ENCODE data around the gene AOPEP. TPM values are rescaled to one million over a fixed set of nuclear protein-coding genes. Genes with fewer than 3 reads are reported as not detected.
A peak's percentile ranks its signal among the peaks of the same experiment; 100 is the strongest.
"Not testable (repeated sequence)": the region's sequence is repeated elsewhere in the genome, so short reads cannot be mapped to it uniquely, and the experiment has no call there.

AOPEP gene
- total RNA-seq, 2 donors from 2014 or later, result 5.5 to 13.0 TPM

GRCh38 chr9:94872891-94873511 is 146.5 kb downstream of the AOPEP start:
- Mint-ChIP-seq H3K36me3 (peaks cover 6 to 24% of the 10 kb centered on the region in 2 donors), H3K9me3 (peaks cover 0 to 6% of the 10 kb centered on the region in 2 donors), H3K27ac (no peak overlapping the region)
- DNase-seq (ENCODE audit: low spot score in 2 of 2), result no peak
- no peak for ATAC-seq

- peaks cover 0 to 6% of the 10 kb centered on the region in 2 donors for H3K9me3 Mint-ChIP-seq
- no peak overlapping the region for H3K27ac Mint-ChIP-seq
- H3K36me3 Mint-ChIP-seq, result peaks cover 6 to 24% of the 10 kb centered on the region in 2 donors
- ATAC-seq (no peak), DNase-seq (ENCODE audit: low spot score in 2 of 2) (no peak)
These were observed 147.8 kb downstream of the AOPEP start for GRCh38 chr9:94874316-94874715.

- H3K27ac Mint-ChIP-seq, result no peak overlapping the region
- peak in 1 of 2 donors; percentile 73 for ATAC-seq
These were observed 149.0 kb downstream of the AOPEP start for GRCh38 chr9:94875300-94876020.

GRCh38 chr9:94878804-94879203 is 152.3 kb downstream of the AOPEP start:
- not testable (repeated sequence) for H3K27ac Mint-ChIP-seq, H3K36me3 Mint-ChIP-seq, H3K9me3 Mint-ChIP-seq
- ATAC-seq, result peak; percentile 74 to 76
- DNase-seq (ENCODE audit: low spot score in 2 of 2), result peak in 1 of 2 donors; percentile 17

More at GRCh38 chr9:94875300-94876020, 149.0 kb downstream of the AOPEP start:
- DNase-seq (ENCODE audit: low spot score in 2 of 2), result no peak
- Mint-ChIP-seq H3K9me3 (peaks cover 0 to 6% of the 10 kb centered on the region in 2 donors), H3K36me3 (peaks cover 6 to 24% of the 10 kb centered on the region in 2 donors)

GRCh38 chr9:94879230-94879629 is 152.7 kb downstream of the AOPEP start:
- ATAC-seq (no peak), DNase-seq (ENCODE audit: low spot score in 2 of 2) (no peak)
- no peak overlapping the region for H3K27ac Mint-ChIP-seq
- H3K36me3 Mint-ChIP-seq, result peaks cover 6 to 7% of the 10 kb centered on the region in 2 donors
- H3K9me3 Mint-ChIP-seq, result no peaks in the 10 kb centered on the region

- DNase-seq (ENCODE audit: low spot score in 2 of 2) (no peak), ATAC-seq (no peak)
- no peaks in the 10 kb centered on the region for H3K9me3 Mint-ChIP-seq
- peaks cover under 1 to 1% of the 10 kb centered on the region in 2 donors for H3K36me3 Mint-ChIP-seq
- H3K27ac Mint-ChIP-seq, result no peak overlapping the region
These were observed 154.5 kb downstream of the AOPEP start for GRCh38 chr9:94881023-94881422.

GRCh38 chr9:94881454-94881853 is 155.0 kb downstream of the AOPEP start:
- Mint-ChIP-seq H3K27ac (no peak overlapping the region), H3K9me3 (no peaks in the 10 kb centered on the region), H3K36me3 (no peaks in the 10 kb centered on the region)
- ATAC-seq (no peak), DNase-seq (ENCODE audit: low spot score in 2 of 2) (no peak)

GRCh38 chr9:94881940-94882339 is 155.4 kb downstream of the AOPEP start:
- DNase-seq (ENCODE audit: low spot score in 2 of 2), result no peak
- Mint-ChIP-seq H3K36me3 (no peaks in the 10 kb centered on the region), H3K27ac (no peak overlapping the region)

GRCh38 chr9:94882966-94883641 is 156.6 kb downstream of the AOPEP start:
- no peaks in the 10 kb centered on the region for H3K9me3 Mint-ChIP-seq
- H3K36me3 Mint-ChIP-seq, result no peaks in the 10 kb centered on the region
- no peak for ATAC-seq
- H3K27ac Mint-ChIP-seq, result no peak overlapping the region
- no peak for DNase-seq (ENCODE audit: low spot score in 2 of 2)

More at GRCh38 chr9:94881940-94882339, 155.4 kb downstream of the AOPEP start:
- ATAC-seq, result no peak
- H3K9me3 Mint-ChIP-seq, result no peaks in the 10 kb centered on the region

- Mint-ChIP-seq H3K36me3 (peaks cover 8 to 9% of the 10 kb centered on the region in 2 donors), H3K27ac (no peak overlapping the region), H3K9me3 (peaks cover 6 to 8% of the 10 kb centered on the region in 2 donors)
- DNase-seq (ENCODE audit: low spot score in 2 of 2) (no peak), ATAC-seq (no peak)
These were observed 159.5 kb downstream of the AOPEP start for GRCh38 chr9:94885854-94886447.

- Mint-ChIP-seq H3K27ac (no peak overlapping the region), H3K9me3 (peaks cover 12 to 22% of the 10 kb centered on the region in 2 donors), H3K36me3 (peaks cover 22 to 25% of the 10 kb centered on the region in 2 donors)
- DNase-seq (ENCODE audit: low spot score in 2 of 2), result no peak
- ATAC-seq, result no peak
These were observed 161.2 kb downstream of the AOPEP start for GRCh38 chr9:94887721-94888120.

- ATAC-seq, result no peak
- Mint-ChIP-seq H3K27ac (no peak overlapping the region), H3K9me3 (peaks cover 12 to 22% of the 10 kb centered on the region in 2 donors), H3K36me3 (peaks cover 22 to 25% of the 10 kb centered on the region in 2 donors)
- DNase-seq (ENCODE audit: low spot score in 2 of 2), result no peak
These were observed 162.3 kb downstream of the AOPEP start for GRCh38 chr9:94888775-94889174.

- peaks cover 12 to 22% of the 10 kb centered on the region in 2 donors for H3K9me3 Mint-ChIP-seq
- H3K36me3 Mint-ChIP-seq, result peaks cover 22 to 25% of the 10 kb centered on the region in 2 donors
- no peak for DNase-seq (ENCODE audit: low spot score in 2 of 2)
- H3K27ac Mint-ChIP-seq, result no peak overlapping the region
- no peak for ATAC-seq
These were observed 163.1 kb downstream of the AOPEP start for GRCh38 chr9:94889628-94890027.

- Mint-ChIP-seq H3K36me3 (peaks cover 22 to 25% of the 10 kb centered on the region in 2 donors), H3K27ac (no peak overlapping the region), H3K9me3 (peaks cover 12 to 22% of the 10 kb centered on the region in 2 donors)
- ATAC-seq (no peak), DNase-seq (ENCODE audit: low spot score in 2 of 2) (no peak)
These were observed 164.7 kb downstream of the AOPEP start for GRCh38 chr9:94891183-94891582.

- DNase-seq (ENCODE audit: low spot score in 2 of 2) (no peak), ATAC-seq (no peak)
- Mint-ChIP-seq H3K9me3 (peaks cover 12 to 22% of the 10 kb centered on the region in 2 donors), H3K36me3 (peaks cover 22 to 25% of the 10 kb centered on the region in 2 donors), H3K27ac (no peak overlapping the region)
These were observed 166.2 kb downstream of the AOPEP start for GRCh38 chr9:94892675-94893074.

- no peak for ATAC-seq
- DNase-seq (ENCODE audit: low spot score in 2 of 2), result no peak
- Mint-ChIP-seq H3K9me3 (peaks cover 12 to 22% of the 10 kb centered on the region in 2 donors), H3K36me3 (peaks cover 22 to 25% of the 10 kb centered on the region in 2 donors), H3K27ac (no peak overlapping the region)
These were observed 167.7 kb downstream of the AOPEP start for GRCh38 chr9:94894094-94894699.

Measured in activated naive CD4-positive, alpha-beta T cell treated with anti-CD3 and anti-CD28 coated beads, Interleukin-2, amount 50 U/mL, for 72 hours (primary cell).